IMR-90 (cell line): ENCODE data around the gene RNF103.

Experiments used
- CHD1 ChIP-seq: IDR thresholded peaks from 2 replicates; pipeline ENCODE4 v1.6.1; 2012; ENCODE audit warnings: low read depth, low read length, improper control_type of control experiment
- MAFK ChIP-seq: IDR thresholded peaks from 2 replicates; pipeline ENCODE4 v1.6.1; 2012; ENCODE audit warnings: low read depth, low read length, improper control_type of control experiment
- MAZ ChIP-seq: IDR thresholded peaks from 2 replicates; pipeline ENCODE4 v1.6.1; 2012; ENCODE audit warnings: low read depth, mild to moderate bottlenecking, low read length, improper control_type of control experiment, moderate library complexity, borderline replicate concordance
- POLR2A ChIP-seq: IDR thresholded peaks from 2 replicates; pipeline ENCODE4 v1.6.1; 2012; ENCODE audit warnings: mild to moderate bottlenecking, low read depth, low read length
- RAD21 ChIP-seq: IDR thresholded peaks from 2 replicates; pipeline ENCODE4 v1.6.1; 2012; ENCODE audit warnings: low read length, improper control_type of control experiment
- RFX5 ChIP-seq: IDR thresholded peaks from 2 replicates; pipeline ENCODE4 v1.8.0; 2012; ENCODE audit warnings: low read depth, mild to moderate bottlenecking, low read length, moderate library complexity
- TF ChIP-seq, protein P1 (sequence below): conservative IDR thresholded peaks from 2 replicates; pipeline ENCODE4 v1.5.1; 2012; ENCODE audit warnings: mild to moderate bottlenecking, low read depth, low read length, improper control_type of control experiment
- TF ChIP-seq, protein P2 (sequence below): fragments of 150-350 bp; IDR thresholded peaks from 2 replicates; pipeline ENCODE4 v1.6.1; 2016; ENCODE audit warnings: low read depth, mild to moderate bottlenecking, low read length, moderate library complexity, borderline replicate concordance
- TF ChIP-seq, protein P3 (sequence below): fragments of 150-350 bp; IDR thresholded peaks from 2 replicates; pipeline ENCODE4 v1.6.1; 2017; ENCODE audit warnings: mild to moderate bottlenecking, antibody characterized with exemption, low read length, low read depth

DNA sequence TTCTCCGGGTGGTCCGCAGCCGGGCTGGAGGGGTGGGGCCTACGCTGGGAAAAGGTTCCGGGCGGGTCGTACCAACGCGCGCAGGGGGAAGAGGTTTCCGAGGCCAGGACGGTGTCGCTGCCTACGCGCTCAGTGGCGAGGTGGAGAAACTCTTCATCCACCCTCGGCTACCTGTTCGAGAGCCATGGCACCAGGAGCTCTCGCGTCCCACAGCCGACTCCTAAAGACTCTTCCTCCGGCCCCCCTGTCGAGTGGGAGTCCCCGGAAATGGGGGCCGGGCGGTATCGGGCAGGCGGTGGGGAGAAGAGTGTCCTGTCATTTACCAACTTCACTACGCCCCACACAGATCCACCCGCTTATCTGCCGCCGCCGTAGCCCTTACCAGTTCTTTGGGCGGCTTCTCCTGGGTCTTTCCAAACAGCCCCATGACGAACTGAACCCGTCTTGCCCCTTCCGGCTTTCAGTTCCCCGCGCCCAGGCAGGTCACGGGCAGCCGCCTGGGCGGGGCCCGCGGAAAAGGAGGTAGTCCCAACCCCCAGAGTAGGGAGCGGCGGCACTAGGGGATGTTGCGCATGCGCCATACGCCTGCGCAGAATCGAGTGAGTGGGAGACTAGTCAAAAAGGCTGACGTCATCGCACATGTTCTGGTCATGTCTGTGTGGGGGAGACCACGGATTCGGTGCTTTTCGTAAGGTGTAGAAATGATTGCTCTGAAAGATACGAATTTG lies 60.6 kb downstream of the RNF103 start, which contains the start of gene CHMP3:
- TF ChIP-seq POLR2A (peak; percentile 93), MAFK (peak; percentile 61), RAD21 (no peak), RFX5 (no peak), MAZ (peak; percentile 86; the same call in 1 of the 2 replicates), CHD1 (peak; percentile 87; the same call in 1 of the 2 replicates)
- TF ChIP-seq, protein P1, sequence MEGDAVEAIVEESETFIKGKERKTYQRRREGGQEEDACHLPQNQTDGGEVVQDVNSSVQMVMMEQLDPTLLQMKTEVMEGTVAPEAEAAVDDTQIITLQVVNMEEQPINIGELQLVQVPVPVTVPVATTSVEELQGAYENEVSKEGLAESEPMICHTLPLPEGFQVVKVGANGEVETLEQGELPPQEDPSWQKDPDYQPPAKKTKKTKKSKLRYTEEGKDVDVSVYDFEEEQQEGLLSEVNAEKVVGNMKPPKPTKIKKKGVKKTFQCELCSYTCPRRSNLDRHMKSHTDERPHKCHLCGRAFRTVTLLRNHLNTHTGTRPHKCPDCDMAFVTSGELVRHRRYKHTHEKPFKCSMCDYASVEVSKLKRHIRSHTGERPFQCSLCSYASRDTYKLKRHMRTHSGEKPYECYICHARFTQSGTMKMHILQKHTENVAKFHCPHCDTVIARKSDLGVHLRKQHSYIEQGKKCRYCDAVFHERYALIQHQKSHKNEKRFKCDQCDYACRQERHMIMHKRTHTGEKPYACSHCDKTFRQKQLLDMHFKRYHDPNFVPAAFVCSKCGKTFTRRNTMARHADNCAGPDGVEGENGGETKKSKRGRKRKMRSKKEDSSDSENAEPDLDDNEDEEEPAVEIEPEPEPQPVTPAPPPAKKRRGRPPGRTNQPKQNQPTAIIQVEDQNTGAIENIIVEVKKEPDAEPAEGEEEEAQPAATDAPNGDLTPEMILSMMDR, result no peak
- TF ChIP-seq, protein P2, sequence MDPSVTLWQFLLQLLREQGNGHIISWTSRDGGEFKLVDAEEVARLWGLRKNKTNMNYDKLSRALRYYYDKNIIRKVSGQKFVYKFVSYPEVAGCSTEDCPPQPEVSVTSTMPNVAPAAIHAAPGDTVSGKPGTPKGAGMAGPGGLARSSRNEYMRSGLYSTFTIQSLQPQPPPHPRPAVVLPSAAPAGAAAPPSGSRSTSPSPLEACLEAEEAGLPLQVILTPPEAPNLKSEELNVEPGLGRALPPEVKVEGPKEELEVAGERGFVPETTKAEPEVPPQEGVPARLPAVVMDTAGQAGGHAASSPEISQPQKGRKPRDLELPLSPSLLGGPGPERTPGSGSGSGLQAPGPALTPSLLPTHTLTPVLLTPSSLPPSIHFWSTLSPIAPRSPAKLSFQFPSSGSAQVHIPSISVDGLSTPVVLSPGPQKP, result no peak
- TF ChIP-seq, protein P3, sequence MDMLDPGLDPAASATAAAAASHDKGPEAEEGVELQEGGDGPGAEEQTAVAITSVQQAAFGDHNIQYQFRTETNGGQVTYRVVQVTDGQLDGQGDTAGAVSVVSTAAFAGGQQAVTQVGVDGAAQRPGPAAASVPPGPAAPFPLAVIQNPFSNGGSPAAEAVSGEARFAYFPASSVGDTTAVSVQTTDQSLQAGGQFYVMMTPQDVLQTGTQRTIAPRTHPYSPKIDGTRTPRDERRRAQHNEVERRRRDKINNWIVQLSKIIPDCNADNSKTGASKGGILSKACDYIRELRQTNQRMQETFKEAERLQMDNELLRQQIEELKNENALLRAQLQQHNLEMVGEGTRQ, result peak; percentile 65; the same call in 1 of the 2 replicates
